Measurements from ENCODE around the gene TMCO6.

Gene TMCO6

GRCh38 chr5:140674211-140674610, 35.0 kb downstream of the TMCO6 start:
- no peak for DNase-seq

DNA sequence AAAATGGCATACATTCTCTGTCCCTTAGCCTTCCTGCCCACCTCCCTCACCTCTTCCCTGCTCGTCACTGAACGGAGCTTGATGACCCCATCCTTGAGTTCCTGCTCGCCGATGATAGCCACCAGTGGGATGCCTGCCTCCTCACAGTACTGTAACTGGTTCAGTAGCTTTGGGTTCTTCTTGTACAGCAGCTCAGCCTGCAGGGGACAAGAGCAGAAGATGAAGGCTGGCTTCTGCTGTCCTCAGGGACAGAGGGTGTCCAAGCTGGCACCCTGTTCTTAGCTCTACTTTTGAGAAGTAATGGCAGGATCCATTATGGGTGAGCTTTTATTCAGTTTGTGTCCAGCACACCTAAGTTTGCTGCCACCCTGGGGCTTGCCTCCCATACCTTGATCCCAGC, 35.4 kb downstream of the TMCO6 start:
- no peak for DNase-seq

DNA sequence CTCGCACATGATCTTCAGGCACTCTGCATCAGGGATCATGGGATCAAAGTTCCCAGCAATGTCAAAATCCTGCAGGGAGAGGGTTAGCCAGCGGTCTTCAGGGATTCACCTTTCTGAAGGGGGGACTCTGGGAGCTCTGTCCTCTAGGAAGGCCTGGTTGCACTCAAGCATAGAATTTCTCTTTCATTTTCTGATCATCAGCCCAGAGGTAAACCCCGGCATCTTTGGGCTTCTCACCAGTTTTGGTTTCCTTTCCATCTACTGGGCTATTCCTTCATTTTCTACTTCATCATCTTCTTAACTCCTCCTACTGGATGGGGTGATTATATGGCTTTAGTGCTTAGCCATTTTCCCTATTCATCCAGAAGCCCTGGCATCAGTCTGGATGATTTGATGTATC, 38.7 kb downstream of the TMCO6 start:
- DNase-seq, result no peak

- no peak for DNase-seq
These were observed 39.7 kb downstream of the TMCO6 start for GRCh38 chr5:140678993-140679392.

GRCh38 chr5:140690376-140690932, 51.2 kb downstream of the TMCO6 start:
- DNase-seq, result no peak

- DNase-seq, result peak; percentile 50
These were observed 52.0 kb downstream of the TMCO6 start, which contains the start of the genes HARS1 and HARS2 for GRCh38 chr5:140690941-140691924. Gene HARS1 (minus strand): TSS chr5:140691370. CDS start chr5:140691304, 66 bp downstream. Gene HARS2 (plus strand): TSS chr5:140691455. CDS start chr5:140691649, 194 bp downstream.

- DNase-seq, result no peak
These were observed 55.0 kb downstream of the TMCO6 start for GRCh38 chr5:140694276-140694675.

Measured in activated gamma-delta T cell (primary cell).